Iris pigment epithelial cell (primary cell): ENCODE measurements around the gene NDUFB7.

Experiments
- DNase-seq: peaks from one replicate; pipeline ENCODE4 v3.0.0-alpha.2; 2011; ENCODE audit warnings: low read depth

NDUFB7 gene

GRCh38 chr19:14520543-14520942 lies 51.3 kb downstream of the NDUFB7 start:
- no peak for DNase-seq

DNA sequence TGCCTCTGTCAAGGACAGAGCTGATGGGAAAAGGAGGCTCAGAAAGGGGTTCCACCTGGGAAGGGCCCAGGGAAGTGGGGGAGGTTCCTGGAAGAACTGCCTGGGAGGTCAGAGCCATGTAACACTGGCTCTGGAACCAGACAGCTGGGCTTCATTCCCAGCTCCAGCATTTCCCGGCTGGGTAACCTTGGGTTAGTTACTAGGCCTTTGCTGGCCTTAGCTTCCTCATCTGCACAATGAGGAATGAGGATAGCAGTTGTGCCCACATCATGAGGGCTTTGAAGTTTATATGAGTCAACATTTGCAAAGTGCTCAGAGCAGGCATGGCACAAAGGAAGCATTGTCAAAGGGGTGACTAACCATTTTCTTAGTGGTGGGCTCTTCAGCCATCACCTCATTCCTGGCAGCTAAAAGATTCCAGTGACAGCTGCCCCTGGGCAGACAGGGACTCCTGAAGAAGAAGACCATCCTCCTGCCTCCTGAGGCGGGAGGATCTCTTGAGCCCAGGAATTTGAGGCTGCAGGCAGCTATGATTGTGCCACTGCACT lies 51.9 kb downstream of the NDUFB7 start:
- DNase-seq: peak; percentile 49

GRCh38 chr19:14519245-14519859 lies 52.5 kb downstream of the NDUFB7 start:
- DNase-seq: no peak

DNA sequence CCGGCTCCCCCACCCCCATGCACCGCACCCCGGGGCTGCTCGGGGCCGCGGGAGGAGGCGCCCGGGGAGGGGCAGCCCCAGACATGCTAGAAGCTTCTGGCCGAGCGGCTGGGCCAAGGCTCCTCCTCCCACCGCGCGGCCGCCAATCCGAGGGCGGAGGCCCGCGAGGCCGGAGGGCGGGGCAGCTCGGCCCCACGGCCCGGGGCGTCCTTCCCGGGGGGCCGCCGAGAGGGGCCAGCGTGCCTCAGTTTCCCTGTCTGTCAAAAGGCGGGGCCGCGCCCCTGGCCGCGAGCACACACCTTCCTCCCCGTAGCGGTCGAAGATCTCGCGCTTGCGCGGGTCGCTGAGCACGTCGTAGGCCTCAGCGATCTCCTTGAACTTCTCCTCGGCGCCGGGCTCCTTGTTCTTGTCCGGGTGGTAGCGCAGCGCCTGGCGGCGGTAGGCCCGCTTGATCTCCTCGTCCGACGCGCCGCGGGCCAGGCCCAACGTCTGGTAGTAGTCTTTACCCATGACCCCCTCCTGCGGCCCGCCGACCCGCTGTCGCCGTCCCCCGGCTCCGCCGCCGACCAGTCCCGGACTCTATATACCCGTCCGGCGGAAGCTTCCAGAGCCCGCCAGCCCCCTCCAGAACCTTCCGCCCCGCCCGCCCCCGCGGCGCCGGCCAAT lies 53.9 kb downstream of the NDUFB7 start, which contains the start of gene DNAJB1:
Gene DNAJB1, minus strand, starts transcription at position 558 of the 666 bp plus-strand sequence. Its CDS starts 48 bp downstream, at position 510.
- DNase-seq: peak; percentile 86

GRCh38 chr19:14517446-14517839 lies 54.4 kb downstream of the NDUFB7 start:
- DNase-seq: peak; percentile 28

DNA sequence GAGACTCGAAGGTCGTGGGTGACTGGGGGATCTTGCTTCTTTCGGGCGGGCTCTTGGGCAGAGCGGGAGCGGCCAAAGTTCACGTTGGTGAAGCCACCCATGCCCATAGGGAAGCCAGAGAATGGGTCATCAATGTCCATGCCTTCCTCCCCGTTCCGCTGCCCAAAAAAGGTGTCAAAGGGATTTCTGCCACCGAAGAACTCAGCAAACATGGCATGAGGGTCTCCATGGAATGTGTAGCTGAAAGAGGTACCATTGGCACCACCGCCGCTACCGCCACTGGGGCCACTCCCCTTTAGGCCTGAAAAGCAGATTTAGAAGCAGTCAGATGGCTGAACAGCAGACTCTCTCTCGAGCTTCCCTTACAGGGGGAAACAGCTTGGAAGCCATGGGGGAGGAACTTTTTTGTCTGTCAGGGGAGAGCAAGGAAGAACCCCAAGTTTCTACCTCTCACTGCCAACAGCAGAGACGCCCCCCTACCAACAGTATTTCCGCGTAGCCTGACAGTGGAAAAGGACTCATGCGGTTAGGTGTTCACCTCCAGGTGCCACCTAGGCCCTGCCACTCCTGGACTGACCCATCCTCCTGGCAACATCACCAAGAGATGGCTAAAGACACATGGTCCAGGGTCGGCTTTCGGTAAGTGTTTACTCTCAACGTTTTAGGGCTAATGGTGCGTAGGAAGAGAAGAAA lies 55.0 kb downstream of the NDUFB7 start:
- no peak for DNase-seq
